Inflammatory macrophage treated with lipopolysaccharide for 1 hour (primary cell): Measurements from ENCODE around the gene EIF6.
A peak's percentile ranks its signal among the peaks of the same experiment; 100 is the strongest.
"Not testable (repeated sequence)": the region's sequence is repeated elsewhere in the genome, so short reads cannot be mapped to it uniquely, and the experiment has no call there.

ENCODE experiments used
- DNase-seq, 2 donors: peaks; one replicate each; pipeline ENCODE4 v3.0.0-alpha.2; 2020 to 2022

Gene EIF6

DNA sequence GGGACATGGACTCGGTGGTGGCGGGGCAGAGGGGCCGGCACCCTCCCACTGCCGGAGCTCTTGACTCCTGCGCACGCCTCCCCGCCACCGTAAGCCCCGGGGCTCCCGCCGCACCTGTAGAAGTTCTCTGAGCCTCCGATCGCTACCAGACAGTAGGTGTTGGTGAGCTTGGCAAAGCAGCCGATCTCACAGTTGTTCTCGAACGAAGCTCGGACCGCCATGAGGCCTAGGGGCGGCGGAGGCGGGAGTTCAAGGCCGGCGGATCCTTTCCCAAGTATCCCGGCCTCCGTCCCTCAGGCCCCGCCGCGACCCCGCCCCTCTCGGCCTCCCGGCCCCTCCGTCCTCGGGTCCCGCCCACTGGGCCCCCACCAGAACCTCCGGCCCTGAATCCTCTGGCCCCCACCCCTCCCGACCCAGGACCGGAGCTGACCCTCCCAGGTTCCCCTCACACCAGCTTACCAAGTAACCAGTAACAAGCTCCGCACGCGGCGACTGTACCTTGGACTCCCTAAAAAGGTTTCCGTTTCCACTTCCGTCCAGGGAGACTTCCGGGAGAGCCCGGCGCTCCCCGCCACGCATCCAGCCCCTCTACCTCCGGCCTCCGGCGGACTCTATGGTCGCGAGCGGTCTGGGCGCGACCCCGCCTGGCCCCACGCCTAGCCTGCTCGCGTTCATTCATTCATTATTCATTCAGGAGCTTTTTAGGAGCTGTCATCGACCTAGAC, at the start of gene EIF6:
Gene EIF6 (minus strand): TSS at position 506 of the 725 bp plus-strand sequence. CDS start 285 bp downstream, at position 221.
- peak; percentile 66 to 75 for DNase-seq

- DNase-seq: no peak
These were observed 49.0 kb upstream of the EIF6 start for GRCh38 chr20:35333606-35334005.

DNA sequence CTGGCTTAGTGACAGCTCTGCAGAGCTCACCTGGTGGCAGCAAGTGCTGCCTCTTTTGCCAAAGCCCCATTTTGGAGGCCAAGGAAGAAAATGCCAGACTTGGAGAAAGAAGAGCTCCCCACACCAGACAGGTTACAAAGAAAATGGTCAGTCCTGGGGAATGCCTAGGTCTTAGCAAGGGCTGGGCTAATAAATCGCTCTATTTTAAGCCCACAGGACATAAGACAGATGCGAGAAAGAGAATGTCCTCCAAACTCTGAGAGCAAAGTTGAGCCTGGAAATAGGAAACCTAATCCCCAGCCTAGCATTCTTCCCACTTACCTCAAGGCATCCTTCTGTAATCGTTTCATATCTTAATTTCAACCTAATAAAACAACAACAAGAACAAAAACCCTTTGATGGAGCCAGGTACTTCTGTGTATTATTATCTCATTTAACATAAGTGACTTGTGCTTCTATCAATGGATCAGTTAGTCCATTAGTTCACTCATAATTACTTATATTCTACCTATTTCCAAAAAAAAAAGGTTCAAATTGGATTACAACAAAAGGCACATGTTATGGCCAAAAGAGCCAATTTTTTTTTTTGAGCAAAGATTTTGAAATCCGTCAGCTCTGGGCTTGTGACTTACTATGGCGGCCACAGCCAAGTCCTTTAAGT, 48.1 kb upstream of the EIF6 start:
- no peak for DNase-seq

GRCh38 chr20:35329435-35330139, 45.0 kb upstream of the EIF6 start:
- DNase-seq: peak; percentile 42 to 62

DNA sequence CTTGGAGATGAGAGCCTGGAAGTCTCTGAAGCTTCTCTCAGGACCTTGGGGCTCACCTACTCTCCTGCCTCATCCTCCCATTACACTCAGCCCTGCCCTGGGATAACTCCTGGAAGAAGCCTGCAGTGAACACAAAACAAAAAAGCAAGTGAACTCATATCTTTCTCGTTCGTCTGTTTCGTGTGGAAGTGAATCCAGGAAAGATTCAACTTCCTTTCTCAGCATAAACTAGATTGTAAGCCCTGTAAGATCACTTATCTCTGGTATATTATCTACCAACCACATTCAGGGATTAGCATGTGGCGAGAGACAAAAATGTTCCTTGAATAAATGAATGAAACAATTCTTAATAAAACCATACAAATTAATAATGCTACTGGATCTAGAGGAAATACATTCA, 44.1 kb upstream of the EIF6 start:
- no peak for DNase-seq

GRCh38 chr20:35328095-35328685, 43.6 kb upstream of the EIF6 start:
- DNase-seq: no peak

DNA sequence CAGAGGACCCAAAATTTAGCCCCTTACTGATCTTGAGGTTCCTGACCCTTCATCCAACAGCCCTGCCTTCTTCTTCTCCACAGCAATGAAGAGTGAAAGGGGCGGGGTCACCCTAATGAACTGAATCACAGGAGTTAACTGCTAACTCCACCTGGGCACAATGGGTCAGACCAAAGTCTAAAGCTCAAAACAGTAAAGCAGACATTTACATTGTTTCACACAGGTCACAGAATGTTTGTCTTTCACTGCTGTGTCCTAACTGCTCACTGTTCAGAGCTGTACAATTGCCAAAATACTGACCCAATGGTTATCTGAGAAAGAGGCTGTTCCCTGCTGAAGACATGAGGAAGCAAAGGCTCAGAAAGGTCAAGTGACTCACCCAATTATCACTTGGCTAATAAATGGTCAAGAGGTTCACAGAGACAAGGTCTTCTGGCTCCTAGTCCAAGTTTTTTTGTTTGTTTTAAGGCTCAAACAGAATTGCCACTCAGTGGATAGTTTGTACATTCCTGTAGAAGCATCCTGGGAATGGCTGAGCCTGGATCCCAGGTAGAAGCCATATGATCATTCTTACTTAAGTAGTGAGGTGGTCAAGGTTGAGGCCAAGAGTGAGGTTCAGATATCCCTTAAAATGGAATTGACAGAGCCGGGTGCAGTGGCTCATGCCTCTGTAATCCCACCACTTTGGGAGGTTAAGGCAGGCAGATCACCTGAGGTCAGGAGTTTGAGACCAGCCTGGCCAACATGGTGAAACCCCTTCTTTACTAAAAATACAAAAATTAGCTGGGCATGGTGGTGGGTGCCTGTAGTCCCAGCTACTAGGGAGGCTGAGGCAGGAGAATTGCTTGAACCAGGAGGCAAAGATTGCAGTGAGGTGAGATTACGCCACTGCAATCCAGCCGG, 42.8 kb upstream of the EIF6 start:
- DNase-seq: peak; percentile 52 to 57

DNA sequence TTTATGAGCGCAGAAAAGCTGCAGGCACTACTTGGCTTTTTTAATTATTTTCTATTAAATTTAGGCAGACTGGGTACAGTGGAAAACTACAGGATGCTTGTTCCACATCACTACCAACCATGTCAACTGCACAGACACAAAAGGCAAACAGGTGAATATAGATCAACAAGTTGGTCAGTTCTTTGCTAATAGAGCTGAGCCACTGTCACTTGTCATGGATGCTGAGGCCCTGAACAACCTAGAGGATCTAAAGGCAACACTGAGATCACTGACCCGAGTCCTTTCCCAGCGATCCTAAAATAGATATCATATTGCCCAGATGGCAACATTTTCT, 42.1 kb upstream of the EIF6 start:
- no peak for DNase-seq

GRCh38 chr20:35326021-35326739, 41.6 kb upstream of the EIF6 start:
- peak; percentile 56 to 57 for DNase-seq

DNA sequence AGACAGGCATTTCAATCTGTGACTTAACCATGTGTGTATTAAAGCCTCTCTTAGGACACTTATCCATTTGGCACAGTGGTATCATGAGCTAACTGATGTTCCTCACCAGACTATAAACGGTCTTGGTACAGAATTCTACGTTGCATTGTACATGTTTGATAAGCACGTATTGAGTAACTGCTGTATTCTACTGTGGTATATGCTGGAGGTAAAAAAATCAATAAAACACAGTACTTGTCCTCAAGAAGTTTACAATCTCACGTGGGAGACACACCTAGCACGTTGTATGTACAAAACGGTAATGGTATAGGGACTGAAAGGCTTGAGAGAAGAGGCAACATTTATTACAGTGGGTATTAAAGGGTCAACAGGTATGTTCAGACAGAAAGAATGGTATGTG, 40.8 kb upstream of the EIF6 start:
- DNase-seq: no peak

DNA sequence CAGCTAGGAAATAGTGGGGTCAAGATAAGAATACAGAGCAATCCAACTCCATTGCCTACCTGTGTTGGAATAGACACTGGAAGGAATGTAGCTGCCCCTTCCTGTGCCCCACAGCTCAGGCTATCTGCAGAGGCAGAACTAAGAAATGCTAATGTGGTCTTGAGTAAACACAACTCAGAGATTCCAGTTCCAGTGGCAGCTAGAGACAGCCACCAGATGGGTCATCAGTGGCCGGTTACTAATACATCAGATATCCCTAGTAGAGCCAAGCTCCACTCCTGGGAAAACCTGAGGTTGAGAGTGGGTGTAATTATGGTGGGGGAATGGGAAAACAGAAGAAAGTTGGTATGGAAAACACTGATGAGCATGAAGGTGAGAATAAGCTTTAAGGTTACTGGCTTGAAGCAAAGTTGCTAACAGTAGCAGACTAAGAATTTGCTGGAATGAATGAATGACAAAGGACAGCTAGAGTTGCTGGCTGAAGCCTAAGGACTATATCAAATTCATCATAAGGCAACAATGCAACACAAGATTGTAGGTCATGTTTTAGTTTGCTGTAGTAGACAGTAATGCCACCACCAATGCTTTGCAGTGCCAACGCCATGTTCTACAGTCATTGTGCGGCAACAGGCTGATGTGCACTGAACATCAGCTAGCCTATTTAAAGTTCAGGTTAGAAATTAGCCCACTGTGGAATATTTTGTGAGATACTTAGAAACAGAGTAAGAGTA, 36.0 kb upstream of the EIF6 start:
- DNase-seq: no peak

- no peak for DNase-seq
These were observed 35.3 kb upstream of the EIF6 start for GRCh38 chr20:35319871-35320197.

DNA sequence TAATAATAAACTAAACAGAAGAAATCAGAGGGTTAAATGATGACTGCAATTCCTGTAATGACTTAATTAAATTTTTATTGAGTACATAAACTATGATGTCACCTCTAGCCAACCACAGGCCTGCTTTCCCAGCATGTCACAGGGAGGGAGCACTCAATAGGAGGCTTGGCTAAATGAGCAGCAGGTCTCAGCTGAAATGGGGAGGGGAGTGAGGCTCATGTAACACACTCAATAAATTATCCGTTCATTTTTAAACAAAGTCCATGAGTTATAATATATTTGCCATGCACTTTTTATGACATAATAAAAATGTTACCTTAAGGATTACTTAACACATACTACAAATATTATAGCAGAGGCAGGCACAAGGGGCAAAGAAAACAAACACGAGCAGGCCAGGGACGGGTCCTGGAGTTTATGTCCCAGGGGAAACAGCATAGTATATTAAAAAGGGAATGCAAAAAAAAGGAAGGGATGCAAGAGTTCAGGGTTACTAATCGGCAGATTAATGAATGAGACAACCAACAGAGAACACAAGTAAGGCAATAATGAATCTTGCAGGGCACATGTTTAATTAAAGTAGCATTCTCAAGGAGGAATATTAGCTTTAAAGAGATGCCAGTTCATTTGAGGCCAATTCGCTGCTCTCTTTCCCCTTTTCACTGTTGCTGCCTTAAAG, 34.8 kb upstream of the EIF6 start:
- no peak for DNase-seq

GRCh38 chr20:35318502-35319157, 34.1 kb upstream of the EIF6 start:
- DNase-seq: no peak

- peak in 1 of 2 donors; percentile 46 for DNase-seq
These were observed 33.0 kb upstream of the EIF6 start for GRCh38 chr20:35317416-35318210.

DNA sequence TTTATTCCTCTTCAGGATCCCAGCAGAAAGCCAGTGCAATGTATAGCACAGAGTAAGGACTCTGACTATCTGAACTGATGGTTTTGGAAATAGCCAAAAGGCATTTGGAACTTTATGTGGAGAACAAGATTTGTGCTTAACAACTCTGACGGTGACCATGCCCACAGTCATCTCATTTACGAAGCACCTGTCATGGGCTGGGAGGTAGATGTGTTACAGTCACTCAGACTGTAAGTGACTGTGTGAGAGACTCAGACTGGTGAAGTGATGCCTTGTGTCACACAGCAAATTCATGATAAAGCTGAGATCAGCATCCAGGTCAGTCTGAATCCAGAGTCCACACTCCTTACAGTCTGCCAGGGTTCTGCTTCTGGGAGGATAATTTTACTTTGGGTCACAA, 31.5 kb upstream of the EIF6 start:
- no peak for DNase-seq

DNA sequence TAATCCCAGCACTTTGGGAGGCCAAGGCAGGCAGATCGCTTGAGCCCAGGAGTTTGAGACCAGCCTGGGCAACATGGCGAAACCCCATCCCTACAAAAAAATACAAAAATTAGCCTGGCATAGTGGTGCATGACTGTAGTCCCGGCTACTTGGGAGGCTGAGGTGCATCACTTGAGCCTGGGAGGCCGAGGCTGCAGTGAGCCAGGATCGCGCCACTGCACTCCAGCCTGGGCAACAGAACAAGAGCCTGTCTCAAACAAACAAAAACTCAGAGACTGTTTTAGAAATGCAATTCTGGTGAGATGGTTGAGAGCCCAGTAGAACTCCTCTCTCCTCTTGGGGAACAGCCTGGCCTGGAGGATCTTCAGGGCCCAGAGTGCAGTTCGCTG, 31.1 kb upstream of the EIF6 start:
- DNase-seq: not testable (repeated sequence)

- no peak for DNase-seq
These were observed 30.5 kb upstream of the EIF6 start for GRCh38 chr20:35314816-35315631.
